Right atrium auricular region (tissue), 2 donors: ENCODE measurements around the gene ISY1. TPM values are rescaled to one million over a fixed set of nuclear protein-coding genes. Genes with fewer than 3 reads are reported as not detected.

Experiments
- DNase-seq: peaks from one replicate; pipeline ENCODE4 v3.0.0-alpha.2; 2019; ENCODE audit warnings: low spot score
- H3K27ac ChIP-seq, 2 donors: fragments of 200-600 bp; sonication (generic); 1 replicate in 1 of 2; 2 replicates in 1 of 2; pipeline ENCODE4 v1.5.1; 2016 to 2019
- H3K27me3 ChIP-seq, 2 donors: fragments of 200-600 bp; sonication (generic); one replicate each; pipeline versions ENCODE4 v1.5.1 to v1.6.0; 2017 to 2019
- H3K36me3 ChIP-seq: fragments of 200-600 bp; sonication (generic); one replicate; pipeline ENCODE4 v1.5.1; 2016
- H3K4me1 ChIP-seq, 2 donors: fragments of 200-600 bp; sonication (generic); one replicate each; pipeline versions ENCODE4 v1.5.1 to v1.6.0; 2017 to 2019
- H3K4me3 ChIP-seq, 2 donors: fragments of 200-600 bp; sonication (generic); 1 replicate in 1 of 2; 2 replicates in 1 of 2; pipeline ENCODE4 v1.5.1; 2017 to 2019; ENCODE audit warnings: mild to moderate bottlenecking in 1 of 2, moderate library complexity in 1 of 2
- H3K9me3 ChIP-seq, 2 donors: fragments of 200-600 bp; sonication (generic); one replicate each; pipeline ENCODE4 v1.5.1; 2019
- CTCF ChIP-seq, 2 donors: fragments of 200-600 bp; sonication (generic); IDR thresholded peaks; one replicate each; pipeline ENCODE4 v1.5.1; 2019; ENCODE audit warnings: antibody characterized with exemption in 2 of 2
- total RNA-seq, 2 donors: library from RNA; depleted of rRNA; stranded (reverse); fragments of >200 nt; gene quantifications; one replicate each; pipeline ENCODE4 v1.1.0, GENCODE V29; 2016

ISY1 gene
- total RNA-seq, 2 donors from 2014 or later: 14.3 to 19.6 TPM

GRCh38 chr3:129084501-129084900 lies 76.4 kb downstream of the ISY1 start:
- TF ChIP-seq CTCF (IDR thresholded peaks at IDR 0.05): no peak
- H3K4me3 ChIP-seq: no peak overlapping the region
- H3K36me3 ChIP-seq: no peaks in the 10 kb centered on the region
- no peaks in the 10 kb centered on the region for H3K27me3 ChIP-seq
- H3K9me3 ChIP-seq: no peaks in the 10 kb centered on the region
- H3K4me1 ChIP-seq: peaks cover 0 to 9% of the 10 kb centered on the region in 2 donors
- H3K27ac ChIP-seq: no peak overlapping the region
- DNase-seq: no peak

GRCh38 chr3:129082026-129082425 lies 78.8 kb downstream of the ISY1 start:
- Histone ChIP-seq H3K4me1 (peaks cover 0 to 5% of the 10 kb centered on the region in 2 donors), H3K9me3 (no peaks in the 10 kb centered on the region), H3K36me3 (no peaks in the 10 kb centered on the region), H3K27me3 (no peaks in the 10 kb centered on the region), H3K4me3 (no peak overlapping the region), H3K27ac (no peak overlapping the region)
- no peak for TF ChIP-seq CTCF (IDR thresholded peaks at IDR 0.05)
- DNase-seq: no peak

GRCh38 chr3:129081503-129081902 lies 79.4 kb downstream of the ISY1 start:
- Histone ChIP-seq H3K27ac (no peak overlapping the region), H3K9me3 (no peaks in the 10 kb centered on the region), H3K4me3 (no peak overlapping the region), H3K4me1 (no peaks in the 10 kb centered on the region), H3K36me3 (no peaks in the 10 kb centered on the region), H3K27me3 (no peaks in the 10 kb centered on the region)
- no peak for DNase-seq
- no peak for TF ChIP-seq CTCF (IDR thresholded peaks at IDR 0.05)

- Histone ChIP-seq H3K36me3 (no peaks in the 10 kb centered on the region), H3K27me3 (no peaks in the 10 kb centered on the region), H3K4me3 (no peak overlapping the region), H3K4me1 (no peaks in the 10 kb centered on the region), H3K27ac (no peak overlapping the region), H3K9me3 (no peaks in the 10 kb centered on the region)
- DNase-seq: no peak
- no peak for TF ChIP-seq CTCF (IDR thresholded peaks at IDR 0.05)
Observed at GRCh38 chr3:129078510-129078909, 82.4 kb downstream of the ISY1 start.

Other genes starting within 250 kb of the ISY1 start
- gene CFAP92, start 167.0 kb downstream of the ISY1 start, total RNA-seq: not detected
- gene EFCC1, start 159.8 kb downstream of the ISY1 start, total RNA-seq: 1 to 10 TPM; 1.2 to 1.5 TPM
- not detected for gene GP9, start 100.3 kb downstream of the ISY1 start, total RNA-seq
- 1 to 10 TPM; 5.3 to 8.2 TPM for gene RAB43, start 39.3 kb downstream of the ISY1 start, total RNA-seq
- gene CNBP, start 22.8 kb upstream of the ISY1 start, total RNA-seq: 100 to 1,000 TPM; 440 to 569 TPM
- gene COPG1, start 88.5 kb upstream of the ISY1 start, total RNA-seq: 10 to 100 TPM; 88.7 to 99.2 TPM
- gene HMCES, start 117.8 kb upstream of the ISY1 start, total RNA-seq: 10 to 100 TPM; 32.7 to 38.9 TPM